Measurements from ENCODE around the gene CALU. TPM values are rescaled to one million over a fixed set of nuclear protein-coding genes. Genes with fewer than 3 reads are reported as not detected.

The CALU gene
- polyA plus RNA-seq (2013, experiment 1 of 2): 121 TPM
- 138 TPM for polyA plus RNA-seq (2013, experiment 2 of 2)

DNA sequence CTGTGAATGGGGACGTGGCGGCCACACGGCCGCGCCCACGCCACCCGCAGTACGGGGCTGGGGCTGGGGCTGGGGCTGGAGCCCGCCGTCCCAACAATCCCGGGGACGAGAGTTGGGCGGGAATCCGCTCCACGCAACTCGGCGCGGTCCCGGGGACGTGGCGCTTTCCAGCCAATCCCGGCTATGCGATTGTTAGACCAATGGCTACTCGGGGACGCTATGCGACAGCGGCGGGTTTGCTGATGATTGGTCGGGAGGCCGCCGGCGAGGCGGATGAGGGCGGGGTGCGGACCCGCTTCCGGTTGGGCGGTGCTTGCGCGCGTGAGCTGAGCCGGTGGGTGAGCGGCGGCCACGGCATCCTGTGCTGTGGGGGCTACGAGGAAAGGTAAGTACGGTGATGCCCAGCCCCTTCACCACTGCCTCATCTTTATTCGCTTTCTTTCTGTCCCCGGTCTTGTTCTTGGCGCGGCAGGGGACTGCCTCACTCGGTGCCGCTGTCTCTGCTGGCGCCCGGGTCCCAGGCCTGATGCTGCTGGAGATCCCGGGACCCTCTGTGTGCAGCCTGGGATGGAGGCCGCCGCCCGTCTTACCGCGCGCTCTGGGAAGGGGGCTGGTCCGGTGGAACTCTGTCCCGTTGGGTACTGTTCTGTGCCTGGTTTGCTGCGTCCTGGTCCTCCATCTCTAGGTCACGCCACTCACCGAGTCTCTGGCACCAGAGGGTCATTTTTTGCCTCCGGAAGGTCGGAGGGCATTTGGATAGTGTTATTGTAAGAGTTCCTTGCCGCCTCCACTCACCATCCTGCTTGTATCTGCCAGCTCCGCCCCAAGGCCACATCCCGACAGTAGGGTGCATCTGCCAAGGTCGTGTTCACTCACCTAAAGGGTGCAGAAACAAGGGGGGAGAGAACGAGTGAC lies at the start of gene CALU:
Gene CALU, plus strand, starts transcription at position 312 of the 915 bp plus-strand sequence. CDS start 9,225 bp downstream, outside the sequence.
- Histone ChIP-seq H3K9ac (ENCODE audit: low read depth, low read length) (peak within 1 kb of the TSS; percentile 96), H3K9me3 (ENCODE audit: insufficient read depth, low read depth, low read length) (no peaks in the 10 kb centered on the region), H3K27me3 (ENCODE audit: insufficient read depth, low read length) (no peaks in the 10 kb centered on the region), H3K4me3 (ENCODE audit: low read length) (peak within 1 kb of the TSS; percentile 95), H3K27ac (ENCODE audit: low read depth, low read length) (peak within 1 kb of the TSS; percentile 85), H3K4me1 (ENCODE audit: insufficient read depth, low read length) (peaks cover 23% of the 10 kb centered on the region; the same call in 1 of the 2 replicates), H3K36me3 (ENCODE audit: insufficient read depth, low read length) (peaks cover 11% of the 10 kb centered on the region)
- WGBS: under 1% methylated on average over 74 of the region's 74 CpGs

DNA sequence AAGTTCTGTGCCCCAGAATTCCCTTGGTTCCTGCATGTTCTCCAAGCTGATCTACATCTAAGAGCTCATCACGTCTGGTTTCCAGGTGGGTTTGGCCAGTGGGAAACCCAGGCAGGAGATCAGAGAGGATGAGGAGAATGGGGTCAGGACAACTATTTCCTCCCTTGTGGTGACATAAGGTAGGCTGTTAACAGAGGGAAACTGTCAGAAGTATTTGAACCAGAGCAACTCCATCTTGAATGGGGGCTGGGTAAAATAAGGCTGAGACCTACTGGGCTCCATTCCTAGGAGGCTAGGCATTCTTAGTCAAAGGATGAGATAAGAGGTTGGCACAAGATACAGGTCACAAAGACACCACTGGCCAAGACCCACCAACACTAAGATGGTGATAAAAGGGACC lies 47.9 kb upstream of the CALU start:
- no peak overlapping the region for H3K9ac ChIP-seq (ENCODE audit: low read depth, low read length)
- no peak overlapping the region for H3K27ac ChIP-seq (ENCODE audit: low read depth, low read length)
- H3K27me3 ChIP-seq (ENCODE audit: insufficient read depth, low read length): no peaks in the 10 kb centered on the region
- peaks cover 5% of the 10 kb centered on the region; the same call in 1 of the 2 replicates for H3K4me1 ChIP-seq (ENCODE audit: insufficient read depth, low read length)
- no peaks in the 10 kb centered on the region for H3K36me3 ChIP-seq (ENCODE audit: insufficient read depth, low read length)
- H3K4me3 ChIP-seq (ENCODE audit: low read length): no peak overlapping the region
- 89% methylated on average over 1 of the region's 1 CpG for WGBS
- H3K9me3 ChIP-seq (ENCODE audit: insufficient read depth, low read depth, low read length): no peaks in the 10 kb centered on the region

DNA sequence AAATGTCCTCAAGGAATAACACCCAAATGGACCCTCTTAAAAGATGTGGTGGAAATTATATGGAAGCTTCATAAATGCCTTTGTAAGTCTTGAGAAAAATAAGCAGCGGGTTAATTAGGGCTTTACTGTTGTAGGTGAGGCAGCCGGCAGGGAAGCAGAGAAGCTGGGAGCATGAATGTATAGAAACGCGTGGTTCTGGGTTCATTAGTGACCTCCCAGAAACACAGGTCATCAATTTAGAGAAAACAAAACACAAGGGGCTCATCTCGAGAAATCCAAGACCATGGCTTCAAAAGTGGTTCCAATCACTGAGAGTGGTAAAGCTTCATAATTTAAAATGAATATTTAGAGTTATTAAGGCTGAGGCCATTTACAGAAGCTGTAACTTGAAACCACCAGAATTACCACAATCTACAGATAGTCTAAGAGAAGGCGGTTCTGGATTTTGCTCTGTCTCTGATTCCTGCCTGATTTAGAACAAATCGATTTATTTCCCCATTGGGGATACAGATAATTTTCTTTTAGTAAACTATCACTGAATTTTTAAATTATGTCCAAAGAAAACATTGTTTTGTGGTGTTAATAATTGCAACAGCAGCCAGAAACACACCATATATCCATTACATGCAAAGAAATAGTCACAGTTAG lies 46.4 kb upstream of the CALU start:
- Histone ChIP-seq H3K9me3 (ENCODE audit: insufficient read depth, low read depth, low read length) (no peaks in the 10 kb centered on the region), H3K4me3 (ENCODE audit: low read length) (no peak overlapping the region), H3K36me3 (ENCODE audit: insufficient read depth, low read length) (no peaks in the 10 kb centered on the region), H3K4me1 (ENCODE audit: insufficient read depth, low read length) (peaks cover 6% of the 10 kb centered on the region), H3K27me3 (ENCODE audit: insufficient read depth, low read length) (peaks cover 2% of the 10 kb centered on the region), H3K9ac (ENCODE audit: low read depth, low read length) (no peak overlapping the region), H3K27ac (ENCODE audit: low read depth, low read length) (no peak overlapping the region)
- 83% methylated on average over 6 of the region's 7 CpGs for WGBS

DNA sequence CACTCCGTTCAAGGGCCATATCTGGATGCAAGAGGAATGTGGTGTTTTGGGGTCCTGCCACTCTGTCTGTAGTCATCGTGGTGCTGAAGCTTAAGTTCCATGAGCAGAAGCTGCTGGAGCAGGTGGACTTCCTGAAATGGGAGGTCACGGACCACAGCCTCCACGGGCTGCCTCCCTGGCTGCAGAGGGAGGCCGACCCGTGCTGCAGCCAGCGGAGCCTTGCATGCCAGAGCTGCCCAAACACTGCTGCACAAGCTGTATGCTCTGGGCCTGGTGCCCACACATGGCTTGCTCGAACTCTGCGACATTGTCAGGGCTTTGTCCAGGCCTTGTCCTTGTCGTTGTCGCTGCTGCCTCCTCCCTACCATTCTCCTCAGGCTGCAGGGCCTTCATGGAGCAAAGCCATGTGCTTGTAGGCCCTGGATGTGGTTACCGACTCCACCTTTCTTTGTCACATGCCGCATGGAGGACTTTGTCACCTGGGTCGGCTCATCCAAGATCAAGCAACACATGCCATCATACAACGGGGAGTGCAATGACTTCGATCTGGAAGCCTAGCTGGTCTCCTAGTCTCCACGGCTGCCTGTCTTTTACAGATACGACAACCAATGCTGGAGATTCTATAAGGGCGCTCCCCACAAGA lies 45.7 kb upstream of the CALU start:
- Histone ChIP-seq H3K4me1 (ENCODE audit: insufficient read depth, low read length) (peaks cover 13% of the 10 kb centered on the region), H3K9ac (ENCODE audit: low read depth, low read length) (no peak overlapping the region), H3K36me3 (ENCODE audit: insufficient read depth, low read length) (no peaks in the 10 kb centered on the region), H3K27ac (ENCODE audit: low read depth, low read length) (no peak overlapping the region), H3K27me3 (ENCODE audit: insufficient read depth, low read length) (peaks cover 6% of the 10 kb centered on the region), H3K4me3 (ENCODE audit: low read length) (no peak overlapping the region), H3K9me3 (ENCODE audit: insufficient read depth, low read depth, low read length) (no peaks in the 10 kb centered on the region)
- 91% methylated on average over 19 of the region's 19 CpGs for WGBS

DNA sequence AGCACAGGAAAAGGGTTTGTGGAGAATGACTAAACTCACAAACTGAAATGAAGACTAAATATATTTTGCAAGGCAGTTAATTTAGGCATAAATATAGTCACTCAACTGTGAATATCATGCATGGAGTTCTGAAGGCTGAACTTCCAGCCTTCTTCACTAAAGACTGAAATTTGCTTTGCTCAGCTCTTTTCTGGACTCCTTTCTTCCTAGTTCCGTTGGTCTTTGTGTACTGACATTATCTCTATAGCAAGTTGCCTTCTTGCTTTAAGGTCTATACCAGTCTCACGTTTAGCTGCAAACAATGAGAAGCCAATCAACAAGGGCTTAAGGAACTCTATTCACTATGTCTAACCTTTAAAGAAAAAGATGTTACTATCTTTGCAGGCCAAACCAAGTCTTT lies 44.4 kb upstream of the CALU start:
- no peaks in the 10 kb centered on the region for H3K9me3 ChIP-seq (ENCODE audit: insufficient read depth, low read depth, low read length)
- no peak overlapping the region for H3K9ac ChIP-seq (ENCODE audit: low read depth, low read length)
- no peak overlapping the region for H3K27ac ChIP-seq (ENCODE audit: low read depth, low read length)
- H3K36me3 ChIP-seq (ENCODE audit: insufficient read depth, low read length): no peaks in the 10 kb centered on the region
- H3K4me3 ChIP-seq (ENCODE audit: low read length): no peak overlapping the region
- WGBS: 60% methylated on average over 2 of the region's 2 CpGs
- H3K27me3 ChIP-seq (ENCODE audit: insufficient read depth, low read length): peaks cover 6% of the 10 kb centered on the region
- H3K4me1 ChIP-seq (ENCODE audit: insufficient read depth, low read length): peaks cover 24% of the 10 kb centered on the region

DNA sequence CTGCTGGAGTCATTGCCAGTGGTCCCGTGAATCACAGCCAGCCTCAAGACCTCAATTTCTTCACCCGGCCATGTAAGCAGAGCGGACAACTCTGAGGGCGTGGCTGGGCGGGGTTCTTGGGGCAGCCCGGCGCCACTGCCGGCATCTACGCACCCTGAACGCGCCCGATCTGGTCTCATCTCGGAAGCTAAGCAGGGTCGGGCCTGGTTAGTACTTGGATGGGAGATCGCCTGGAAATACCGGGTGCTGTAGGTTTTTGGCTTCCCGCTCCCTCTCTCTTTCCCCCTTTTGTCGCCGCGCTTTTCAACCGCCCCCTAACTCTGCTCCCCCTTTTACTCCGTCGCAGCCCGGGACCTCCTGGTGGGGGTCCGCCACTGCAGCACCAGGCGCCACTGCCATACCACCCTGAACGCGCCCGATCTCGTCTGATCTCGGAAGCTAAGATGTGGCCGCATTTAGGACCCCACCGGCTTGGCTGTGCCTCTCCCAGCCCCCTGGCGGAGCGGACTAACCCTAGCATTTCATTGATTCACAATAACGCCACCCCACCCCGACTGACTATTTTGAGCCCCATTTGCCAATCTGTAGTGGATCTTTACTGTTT lies 41.8 kb upstream of the CALU start:
- 15% methylated on average over 35 of the region's 37 CpGs for WGBS
- Histone ChIP-seq H3K36me3 (ENCODE audit: insufficient read depth, low read length) (no peaks in the 10 kb centered on the region), H3K9ac (ENCODE audit: low read depth, low read length) (peak overlapping the region; percentile 68), H3K4me1 (ENCODE audit: insufficient read depth, low read length) (peaks cover 28% of the 10 kb centered on the region), H3K9me3 (ENCODE audit: insufficient read depth, low read depth, low read length) (peaks cover 7% of the 10 kb centered on the region), H3K27me3 (ENCODE audit: insufficient read depth, low read length) (peaks cover 6% of the 10 kb centered on the region), H3K27ac (ENCODE audit: low read depth, low read length) (no peak overlapping the region), H3K4me3 (ENCODE audit: low read length) (peak overlapping the region; percentile 68)

DNA sequence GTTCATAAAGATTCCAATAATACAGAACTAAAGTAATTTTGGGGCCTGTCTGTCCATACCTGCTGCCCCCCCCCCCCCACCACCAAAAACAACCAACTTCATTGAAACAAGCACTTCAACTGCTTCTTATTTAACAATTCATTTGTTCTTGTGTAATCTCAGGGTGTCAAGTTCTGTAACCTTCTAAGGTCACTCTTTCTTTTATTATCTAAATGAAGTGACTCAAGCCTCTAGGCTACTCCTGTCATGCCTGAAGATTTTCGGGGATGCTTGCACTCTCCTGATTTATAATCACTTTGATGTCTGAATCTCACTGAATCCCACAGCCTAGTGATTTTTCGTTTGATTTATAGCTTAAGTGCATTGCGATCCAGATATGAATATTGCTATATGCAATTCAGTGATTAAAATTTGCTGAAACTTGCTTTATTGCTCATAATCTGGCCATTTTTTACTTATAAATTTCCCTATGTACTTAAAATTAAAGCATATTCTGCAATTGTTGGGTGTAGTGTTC lies 39.9 kb upstream of the CALU start:
- 49% methylated on average over 3 of the region's 3 CpGs for WGBS
- Histone ChIP-seq H3K27me3 (ENCODE audit: insufficient read depth, low read length) (peaks cover 6% of the 10 kb centered on the region), H3K36me3 (ENCODE audit: insufficient read depth, low read length) (no peaks in the 10 kb centered on the region), H3K9me3 (ENCODE audit: insufficient read depth, low read depth, low read length) (peaks cover 7% of the 10 kb centered on the region), H3K27ac (ENCODE audit: low read depth, low read length) (no peak overlapping the region), H3K4me1 (ENCODE audit: insufficient read depth, low read length) (peaks cover 25% of the 10 kb centered on the region), H3K4me3 (ENCODE audit: low read length) (no peak overlapping the region), H3K9ac (ENCODE audit: low read depth, low read length) (no peak overlapping the region)

DNA sequence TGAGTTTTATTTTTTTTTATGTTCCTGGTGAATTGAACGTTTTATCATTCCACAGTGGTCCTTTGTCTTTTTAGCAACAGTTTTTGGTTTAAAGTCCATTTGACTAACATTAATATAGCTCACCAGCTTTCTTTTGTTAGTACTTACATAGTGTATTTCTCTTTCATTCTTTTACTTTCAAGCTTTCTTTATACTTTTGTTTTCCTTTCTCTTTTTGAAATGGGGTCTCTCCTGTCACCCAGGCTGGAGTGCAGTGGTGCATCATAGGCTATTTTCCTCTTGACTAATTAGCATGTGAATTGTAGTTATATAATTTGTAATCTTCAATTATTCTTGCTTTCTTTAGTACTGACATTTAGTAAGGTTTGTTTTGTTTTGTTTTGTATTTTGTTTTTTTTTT lies 39.3 kb upstream of the CALU start:
- H3K27me3 ChIP-seq (ENCODE audit: insufficient read depth, low read length): peaks cover 6% of the 10 kb centered on the region
- H3K4me1 ChIP-seq (ENCODE audit: insufficient read depth, low read length): peaks cover 30% of the 10 kb centered on the region
- H3K9ac ChIP-seq (ENCODE audit: low read depth, low read length): no peak overlapping the region
- H3K27ac ChIP-seq (ENCODE audit: low read depth, low read length): no peak overlapping the region
- peaks cover 7% of the 10 kb centered on the region for H3K9me3 ChIP-seq (ENCODE audit: insufficient read depth, low read depth, low read length)
- WGBS: 100% methylated on average over 1 of the region's 1 CpG
- H3K4me3 ChIP-seq (ENCODE audit: low read length): no peak overlapping the region
- H3K36me3 ChIP-seq (ENCODE audit: insufficient read depth, low read length): no peaks in the 10 kb centered on the region

DNA sequence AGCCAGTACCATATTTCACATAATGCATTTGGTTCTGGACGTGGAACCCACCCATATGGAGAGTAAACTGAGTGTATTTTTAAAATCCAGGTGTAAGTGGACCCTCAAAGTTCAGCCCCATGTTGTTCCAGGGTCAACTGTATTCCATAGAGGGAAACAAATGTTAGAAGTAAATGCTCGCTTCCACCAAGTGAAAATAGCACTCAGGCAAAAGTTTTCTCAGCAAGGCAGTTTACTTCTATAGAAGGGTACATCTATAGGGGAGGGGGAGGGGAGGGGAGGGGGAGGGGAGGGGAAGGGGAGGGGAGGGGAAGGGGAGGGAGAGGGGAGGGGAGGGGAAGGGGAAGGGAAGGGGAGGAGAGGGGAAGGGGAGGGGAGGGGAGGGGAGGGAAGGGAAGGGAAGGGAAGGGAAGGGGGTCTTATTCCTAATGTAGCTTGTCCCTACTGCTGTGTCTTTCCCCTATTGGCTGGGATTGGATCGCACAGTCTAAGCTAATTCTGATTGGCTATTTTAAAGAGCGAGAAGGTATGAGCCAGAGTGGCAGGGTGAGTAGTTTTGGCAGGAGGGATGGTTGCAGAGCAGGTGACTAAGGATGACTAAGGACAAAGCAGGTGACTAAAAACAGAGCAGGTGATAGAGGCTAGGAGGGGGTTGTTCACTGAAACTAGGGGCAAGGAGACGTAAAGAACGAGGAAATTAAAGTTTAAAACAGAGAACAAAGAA lies 37.9 kb upstream of the CALU start:
- Histone ChIP-seq H3K27me3 (ENCODE audit: insufficient read depth, low read length) (peaks cover 6% of the 10 kb centered on the region), H3K9me3 (ENCODE audit: insufficient read depth, low read depth, low read length) (peaks cover 7% of the 10 kb centered on the region), H3K9ac (ENCODE audit: low read depth, low read length) (no peak overlapping the region), H3K36me3 (ENCODE audit: insufficient read depth, low read length) (no peaks in the 10 kb centered on the region), H3K27ac (ENCODE audit: low read depth, low read length) (no peak overlapping the region), H3K4me1 (ENCODE audit: insufficient read depth, low read length) (peaks cover 35% of the 10 kb centered on the region), H3K4me3 (ENCODE audit: low read length) (no peak overlapping the region)
- WGBS: 86% methylated on average over 6 of the region's 6 CpGs

DNA sequence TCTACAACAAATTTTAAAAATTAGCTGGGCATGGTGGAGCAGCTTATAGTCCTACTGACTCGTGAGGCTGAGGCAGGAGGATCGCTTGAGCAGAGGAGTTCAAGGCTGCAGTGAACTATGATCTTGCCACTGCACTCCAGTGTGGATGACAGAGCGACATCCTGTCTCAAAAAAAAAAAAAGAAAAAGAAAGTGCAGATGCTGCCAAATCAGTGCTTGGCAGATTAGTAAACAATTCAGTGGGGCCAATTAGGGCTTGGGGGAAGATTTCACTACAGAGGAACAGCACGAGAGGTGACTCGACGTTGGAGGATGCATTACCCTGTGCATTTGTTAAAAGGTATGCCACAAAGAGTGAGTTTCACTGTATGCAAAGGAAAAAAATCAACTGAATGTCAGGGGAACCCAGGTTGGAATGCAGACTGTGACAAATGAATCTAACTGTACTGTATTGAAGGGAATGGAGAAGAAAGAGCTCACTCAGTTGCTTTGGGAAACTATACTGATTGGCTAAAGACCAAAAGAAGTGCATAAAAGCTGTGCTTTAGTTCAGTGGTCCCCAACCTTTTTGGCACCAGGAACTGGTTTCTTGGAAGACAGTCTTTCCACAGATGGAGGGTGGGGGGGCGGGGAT lies 35.4 kb upstream of the CALU start:
- Histone ChIP-seq H3K4me3 (ENCODE audit: low read length) (no peak overlapping the region), H3K36me3 (ENCODE audit: insufficient read depth, low read length) (no peaks in the 10 kb centered on the region), H3K4me1 (ENCODE audit: insufficient read depth, low read length) (peaks cover 38% of the 10 kb centered on the region), H3K27me3 (ENCODE audit: insufficient read depth, low read length) (no peaks in the 10 kb centered on the region), H3K9me3 (ENCODE audit: insufficient read depth, low read depth, low read length) (peaks cover 7% of the 10 kb centered on the region), H3K9ac (ENCODE audit: low read depth, low read length) (no peak overlapping the region), H3K27ac (ENCODE audit: low read depth, low read length) (no peak overlapping the region)
- WGBS: 77% methylated on average over 7 of the region's 7 CpGs

Measured in HUES64 (cell line).